Heart right ventricle (tissue), 16 donors: ENCODE measurements around the gene RABAC1. TPM values are rescaled to one million over a fixed set of nuclear protein-coding genes. Genes with fewer than 3 reads are reported as not detected.

ENCODE experiments used
- ATAC-seq, 8 donors: fragments of 200-7000 bp; cut with Tn5 transposase; one replicate each; pipeline ENCODE4 v1.9.1; 2020; ENCODE audit warnings: mild to moderate bottlenecking in 8 of 8, moderate library complexity in 8 of 8, moderate number of reproducible peaks in 1 of 8
- DNase-seq, 2 donors: peaks; one replicate each; pipeline ENCODE4 v3.0.0-alpha.2; 2020
- H3K27ac ChIP-seq, 10 donors: fragments of 200-600 bp; sonication (generic) in 2 of 10; one replicate each; pipeline versions ENCODE4 v1.5.0 to v1.8.0; 2020 to 2022; ENCODE audit warnings: mild to moderate bottlenecking in 3 of 10
- H3K27me3 ChIP-seq, 7 donors: fragments of 200-600 bp; one replicate each; pipeline ENCODE4 v1.8.0; 2021 to 2022; ENCODE audit warnings: mild to moderate bottlenecking in 2 of 7
- H3K36me3 ChIP-seq, 9 donors: fragments of 200-600 bp; sonication (generic) in 1 of 9; one replicate each; pipeline versions ENCODE4 v1.5.0 to v1.8.0; 2020 to 2022; ENCODE audit warnings: mild to moderate bottlenecking in 2 of 9
- H3K4me1 ChIP-seq, 9 donors: fragments of 200-600 bp; sonication (generic) in 1 of 9; one replicate each; pipeline versions ENCODE4 v1.5.0 to v1.8.0; 2020 to 2022; ENCODE audit warnings: mild to moderate bottlenecking in 4 of 9
- H3K4me3 ChIP-seq, 10 donors: fragments of 200-600 bp; sonication (generic) in 2 of 10; one replicate each; pipeline versions ENCODE4 v1.5.0 to v1.8.0; 2020 to 2022; ENCODE audit warnings: mild to moderate bottlenecking in 7 of 10, moderate library complexity in 2 of 10
- H3K9me3 ChIP-seq, 11 donors: fragments of 200-600 bp in 10 of 11; sonication (generic) in 2 of 11; one replicate each; pipeline versions ENCODE4 v1.5.0 to v1.8.0; 2013 to 2022; ENCODE audit warnings: mild to moderate bottlenecking in 2 of 11, control low read depth in 1 of 11, moderate library complexity in 1 of 11
- WGBS, 2 donors: extraction: QIAGEN DNeasy Blood & Tissue Kit; methylation state at CpG; one replicate each; pipeline ENCODE4 v1.1.7; 2013; ENCODE audit warnings: inconsistent platforms in 1 of 2; 5-methylcytosine and 5-hydroxymethylcytosine counted together
- intact Hi-C, 10 donors: fragments of 100-400 bp; cut with DNase I; formaldehyde crosslinking; loops; one replicate each; pipeline versions ENCODE4 v1.11.1 to v1.14.2; 2022
- polyA plus RNA-seq, 2 donors: library from polyadenylated mRNA; stranded (reverse); fragments of 200-250 nt; gene quantifications; one replicate each; pipeline ENCODE4 v1.2.3, GENCODE V29; 2013
- total RNA-seq, 10 donors: library from RNA; stranded (reverse); fragmentation: NEBNext Ultra II Directional in 3 of 10; extraction: Animal tissue kit (Norgen Biotek cat#: 25700) in 3 of 10; gene quantifications; one replicate each; pipeline versions ENCODE4 v1.2.1 to v1.2.4, GENCODE V29; 2021 to 2023
- TF ChIP-seq, protein P1 (sequence below), 9 donors: fragments of 200-600 bp; sonication (generic) in 2 of 9; IDR thresholded peaks; one replicate each; pipeline versions ENCODE4 v1.5.0 to v1.8.0; 2021 to 2022; ENCODE audit warnings: antibody characterized with exemption in 9 of 9, mild to moderate bottlenecking in 5 of 9, moderate library complexity in 1 of 9
- donor health status: Arrhythmogenic right ventricular cardiomyopathy.
- donor health status: ischemic (EF 13 %, LVEDD 7.1; RV severe dilation, severe dysfunction).
- donor health status: healthy with polysubstance abuse.
- donor health status: DM: no; HTN: yes; CAD: no.
- donor health status: DM: no; HTN: no; CAD: no.
- donor health status: ischemic (EF 25% LVEDD 6.9; RV normal size, moderate dysfunction).
- donor health status: ischemic (EF 25% LVEDD 5.7; RV mildly dilated, moderate dysfunction).
- donor health status: healthy.
- donor health status: DM: yes; HTN: yes; CAD: no.
- donor health status: Ischemic cardiomyopathy.
- donor health status: ischemic (EF 35%, LVEDD 5.7; RV mildly dilated, moderate dysfunction).
- donor health status: nonischemic (EF 11% LVEDD 7.7; RV severe dilation, severe dysfunction).
- donor health status: DM: yes; HTN: yes; CAD: no.
- donor health status: PGD.
- donor health status: ischemic (EF 29% LVEDD 5.4; RV normal size, mild dysfunction).
- donor health status: nonischemic (EF 23%, LVEDD 6.1; RV moderate dilation, normal function).

RABAC1 gene
- total and polyA plus RNA-seq, 12 donors, result 34.5 to 270 (median 54.8) TPM

DNA sequence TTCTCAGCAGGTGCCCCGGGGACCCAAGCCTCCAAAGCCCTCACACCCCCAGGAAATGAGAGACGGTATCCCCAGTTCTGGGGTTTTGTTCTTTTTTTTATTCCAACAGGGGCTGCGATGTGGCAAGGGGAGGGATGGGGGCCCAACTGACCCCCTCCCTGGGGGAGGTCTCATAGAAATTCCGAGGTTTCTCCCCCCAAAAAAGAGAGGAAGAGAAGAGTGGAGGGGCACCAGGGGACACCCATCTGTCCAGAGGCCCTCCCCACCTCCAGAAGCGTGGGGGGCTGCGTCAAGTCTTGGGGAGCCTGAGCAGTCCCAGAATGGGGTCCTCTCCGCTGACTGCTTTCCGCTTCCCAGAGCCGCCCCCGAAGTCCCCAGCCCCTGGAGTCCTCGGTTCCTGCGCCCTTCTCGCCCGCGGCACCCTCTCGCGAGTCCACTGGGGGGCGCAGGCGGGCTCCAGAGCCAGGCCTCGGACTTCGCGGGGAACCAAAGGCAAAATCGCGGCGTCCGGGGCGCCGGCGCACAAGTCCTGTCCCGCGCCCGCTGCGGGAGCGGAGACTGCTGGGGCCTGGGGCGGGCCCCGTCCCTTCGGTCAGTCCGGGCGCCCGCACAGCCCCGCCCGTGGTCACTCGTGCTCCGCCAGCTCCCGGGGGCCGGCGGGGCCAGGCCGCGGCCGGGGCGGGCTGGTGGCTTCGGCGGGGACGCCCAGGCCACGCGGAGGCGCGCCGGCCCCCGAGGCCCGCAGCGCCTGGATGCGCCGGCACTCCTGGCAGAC is 39.3 kb upstream of the RABAC1 start:
- no peaks in the 10 kb centered on the region for H3K9me3 ChIP-seq
- H3K36me3 ChIP-seq, result no peaks in the 10 kb centered on the region
- H3K4me3 ChIP-seq, result no peak overlapping the region
- peak in 1 of 2 donors; percentile 48 for DNase-seq
- 2% methylated on average over 62 to 64 of the region's 64 CpGs for WGBS, 2 donors
- intact Hi-C loops, result loop anchor here in 6 of 10 donors (2.0 to 10.0 kb wide), 4 partner anchors 34 to 76 kb away; partner anchors contain the start of genes GRIK5 (in 2 of the 6) and ZNF574 (in 2 of the 6)
- TF ChIP-seq, protein P1, sequence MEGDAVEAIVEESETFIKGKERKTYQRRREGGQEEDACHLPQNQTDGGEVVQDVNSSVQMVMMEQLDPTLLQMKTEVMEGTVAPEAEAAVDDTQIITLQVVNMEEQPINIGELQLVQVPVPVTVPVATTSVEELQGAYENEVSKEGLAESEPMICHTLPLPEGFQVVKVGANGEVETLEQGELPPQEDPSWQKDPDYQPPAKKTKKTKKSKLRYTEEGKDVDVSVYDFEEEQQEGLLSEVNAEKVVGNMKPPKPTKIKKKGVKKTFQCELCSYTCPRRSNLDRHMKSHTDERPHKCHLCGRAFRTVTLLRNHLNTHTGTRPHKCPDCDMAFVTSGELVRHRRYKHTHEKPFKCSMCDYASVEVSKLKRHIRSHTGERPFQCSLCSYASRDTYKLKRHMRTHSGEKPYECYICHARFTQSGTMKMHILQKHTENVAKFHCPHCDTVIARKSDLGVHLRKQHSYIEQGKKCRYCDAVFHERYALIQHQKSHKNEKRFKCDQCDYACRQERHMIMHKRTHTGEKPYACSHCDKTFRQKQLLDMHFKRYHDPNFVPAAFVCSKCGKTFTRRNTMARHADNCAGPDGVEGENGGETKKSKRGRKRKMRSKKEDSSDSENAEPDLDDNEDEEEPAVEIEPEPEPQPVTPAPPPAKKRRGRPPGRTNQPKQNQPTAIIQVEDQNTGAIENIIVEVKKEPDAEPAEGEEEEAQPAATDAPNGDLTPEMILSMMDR (IDR thresholded peaks at IDR 0.05), result peak; percentile 22 to 70 (median 64)
- peaks cover 0 to 27% (median 19%) of the 10 kb centered on the region in 9 donors for H3K4me1 ChIP-seq
- H3K27me3 ChIP-seq, result peaks cover 3 to 88% (median 81%) of the 10 kb centered on the region in 7 donors
- peak in 3 of 8 donors; percentile 9 to 49 (median 35) for ATAC-seq
- H3K27ac ChIP-seq, result no peak overlapping the region

- H3K27me3 ChIP-seq, result peaks cover 3 to 89% (median 81%) of the 10 kb centered on the region in 7 donors
- intact Hi-C loops, result loop anchor here in 6 of 10 donors (2.0 to 10.0 kb wide), 4 partner anchors 34 to 77 kb away; partner anchors contain the start of genes GRIK5 (in 2 of the 6) and ZNF574 (in 2 of the 6)
These were observed 38.7 kb upstream of the RABAC1 start for GRCh38 chr19:41997851-41998229.

DNA sequence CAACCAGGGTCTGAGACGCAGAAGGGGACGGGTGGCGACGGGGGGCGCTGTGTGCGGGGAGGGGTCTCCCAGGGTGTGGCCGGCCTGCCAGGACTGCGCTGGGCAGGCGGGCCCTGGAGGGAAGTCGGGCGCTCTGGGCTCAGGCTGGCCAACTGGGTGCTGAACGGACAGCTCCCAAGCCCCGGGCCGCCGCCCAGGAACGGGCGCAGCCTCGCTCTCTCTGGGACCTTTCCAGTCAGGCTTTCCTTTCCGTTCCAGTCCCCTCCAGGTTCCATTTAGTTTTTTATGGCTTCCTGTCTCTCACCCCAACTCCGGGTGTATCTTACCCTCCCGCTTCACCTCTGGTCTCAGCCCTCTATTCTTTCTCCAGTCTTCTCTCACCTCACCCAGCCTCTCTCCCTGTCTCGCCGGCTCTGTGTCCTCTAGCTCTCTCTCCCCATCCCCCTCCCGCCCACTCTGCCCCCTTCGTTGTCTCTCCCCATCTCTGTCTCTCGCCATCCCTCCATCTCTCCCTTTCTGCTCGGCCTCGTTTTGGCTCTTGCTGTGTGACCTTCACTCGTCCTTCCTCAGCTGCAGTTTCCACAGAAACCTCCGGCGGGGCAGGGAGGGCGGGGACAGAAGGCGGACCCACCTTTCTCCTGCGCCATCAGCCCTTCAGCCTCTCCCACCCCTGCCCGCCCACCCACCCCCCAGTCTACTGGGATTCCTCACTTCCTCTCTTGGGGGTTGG is 38.2 kb upstream of the RABAC1 start:
- TF ChIP-seq, protein P1 (IDR thresholded peaks at IDR 0.05), result no peak
- Histone ChIP-seq H3K27ac (no peak overlapping the region), H3K4me3 (peak overlapping the region in 4 of 10 donors; percentile 1 to 35 (median 28)), H3K36me3 (no peaks in the 10 kb centered on the region), H3K4me1 (peaks cover 0 to 27% (median 19%) of the 10 kb centered on the region in 9 donors), H3K27me3 (peaks cover 3 to 91% (median 86%) of the 10 kb centered on the region in 7 donors), H3K9me3 (no peaks in the 10 kb centered on the region)
- peak; percentile 38 to 54 for DNase-seq
- 2% methylated on average over 35 of the region's 35 CpGs for WGBS, 2 donors
- peak in 6 of 8 donors; percentile 24 to 51 (median 46) for ATAC-seq
- intact Hi-C loops, result loop anchor here in 6 of 10 donors (5.0 to 10.0 kb wide), 3 partner anchors 35 to 78 kb away; partner anchors contain the start of genes GRIK5 (in 2 of the 6) and ZNF574 (in 2 of the 6)

More at GRCh38 chr19:41997851-41998229, 38.7 kb upstream of the RABAC1 start:
- DNase-seq (no peak), ATAC-seq (no peak)
- Histone ChIP-seq H3K4me1 (peaks cover 0 to 27% (median 19%) of the 10 kb centered on the region in 9 donors), H3K36me3 (no peaks in the 10 kb centered on the region), H3K4me3 (peak overlapping the region in 2 of 10 donors; percentile 27 to 35), H3K27ac (no peak overlapping the region), H3K9me3 (no peaks in the 10 kb centered on the region)
- TF ChIP-seq, protein P1 (IDR thresholded peaks at IDR 0.05), result no peak
- WGBS, 2 donors, result 4% methylated on average over 14 of the region's 14 CpGs
